GM10266 (cell line): ENCODE data around the gene NOL4.
"Not testable (repeated sequence)": the region's sequence is repeated elsewhere in the genome, so short reads cannot be mapped to it uniquely, and the experiment has no call there.

Experiments
- DNase-seq: peaks from one replicate; pipeline ENCODE4 v3.0.0; 2012; ENCODE audit errors: extremely low spot score
- CTCF ChIP-seq: IDR thresholded peaks from 2 replicates; pipeline ENCODE4 v1.5.1; 2012; ENCODE audit warnings: mild to moderate bottlenecking, low read depth; ENCODE audit not compliant: control insufficient read depth, insufficient read depth; ENCODE audit errors: missing control alignments

Gene NOL4

DNA sequence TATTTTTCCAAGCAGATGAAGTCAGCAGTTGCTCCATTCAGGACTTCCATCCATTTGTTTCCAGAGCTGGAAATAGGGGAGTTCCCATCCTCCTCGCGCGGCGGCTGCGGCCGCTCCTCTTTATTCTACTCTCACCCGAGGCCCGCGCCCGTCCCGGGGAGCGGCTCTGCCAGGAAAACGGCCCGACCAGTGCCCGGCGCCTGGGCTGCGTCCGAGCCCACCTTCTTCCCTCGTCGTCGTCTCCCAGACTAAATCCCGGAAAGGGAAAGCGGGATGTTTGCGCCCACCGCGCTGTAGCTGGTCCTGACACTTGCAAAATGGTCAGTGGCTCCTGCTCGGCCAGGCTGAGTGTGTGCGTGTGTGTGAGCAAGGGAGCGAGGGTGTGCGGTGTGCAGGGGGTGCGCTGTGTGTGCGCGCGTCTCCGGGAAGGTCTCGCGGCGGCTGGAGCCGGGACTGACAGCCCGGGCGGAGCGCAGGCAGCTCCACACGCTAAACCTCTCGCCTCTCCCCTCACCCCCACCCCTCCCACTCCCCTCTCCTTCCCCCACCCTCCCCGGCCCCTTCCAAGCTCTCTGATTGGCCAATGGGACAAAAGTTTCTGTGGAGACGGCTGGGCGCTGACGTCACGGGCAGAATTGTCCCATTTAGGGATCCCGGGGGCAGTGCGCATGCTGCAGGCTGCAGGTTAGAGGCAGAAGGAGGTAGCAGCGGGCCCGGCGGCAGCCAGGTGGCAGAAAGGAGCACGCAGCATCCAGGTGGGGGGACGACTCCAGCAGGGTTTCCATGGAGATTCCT, at the start of gene NOL4:
Gene NOL4 (minus strand): TSS at position 491 of the 795 bp plus-strand sequence. CDS start 1,660 bp downstream, outside the sequence.
- peak; percentile 32 for TF ChIP-seq CTCF
- peak; percentile 36 for DNase-seq

DNA sequence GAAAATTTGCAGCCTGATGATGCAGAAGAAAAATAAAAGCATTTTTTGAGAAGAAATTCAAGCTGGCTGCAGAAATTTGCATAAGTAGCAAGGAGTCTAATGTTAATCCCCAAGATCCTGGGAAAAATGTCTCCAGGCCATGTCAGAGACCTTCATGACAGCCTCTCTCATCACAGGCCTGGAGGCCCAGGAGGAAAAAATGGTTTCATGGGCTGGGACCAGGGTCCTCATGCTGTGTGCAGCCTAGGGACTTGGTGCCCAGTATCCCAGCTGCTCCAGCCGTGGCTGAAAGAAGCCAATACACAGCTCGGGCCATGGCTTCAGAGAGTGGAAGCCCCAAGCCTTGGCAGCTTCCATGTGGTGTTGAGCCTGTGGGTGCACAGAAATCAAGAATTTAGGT, 41.3 kb upstream of the NOL4 start:
- DNase-seq, result not testable (repeated sequence)

GRCh38 chr18:34261865-34262780, 37.4 kb upstream of the NOL4 start:
- no peak for TF ChIP-seq CTCF
- no peak for DNase-seq

DNA sequence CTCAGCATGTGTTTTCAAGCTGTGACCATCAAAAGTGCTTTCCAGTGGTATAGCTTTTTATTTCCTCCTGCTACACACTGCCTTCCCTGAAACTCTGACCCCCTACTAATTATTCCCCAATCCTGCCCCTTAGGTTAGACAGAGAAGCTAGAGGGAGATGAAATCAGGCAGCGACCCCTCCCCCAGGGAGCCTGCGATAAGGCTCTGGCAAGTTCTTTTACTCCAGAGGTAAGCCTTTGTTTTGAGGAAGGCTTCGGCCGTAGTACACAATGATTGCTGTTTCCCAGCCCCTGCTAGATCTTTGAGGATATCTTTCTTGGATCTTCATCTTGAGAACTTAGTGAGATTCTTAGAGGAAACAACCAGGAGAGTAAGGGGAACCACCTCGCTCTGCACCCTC, 33.5 kb upstream of the NOL4 start:
- DNase-seq, result no peak
- TF ChIP-seq CTCF, result no peak

GRCh38 chr18:34251919-34252318, 27.2 kb upstream of the NOL4 start:
- TF ChIP-seq CTCF, result no peak
- no peak for DNase-seq

DNA sequence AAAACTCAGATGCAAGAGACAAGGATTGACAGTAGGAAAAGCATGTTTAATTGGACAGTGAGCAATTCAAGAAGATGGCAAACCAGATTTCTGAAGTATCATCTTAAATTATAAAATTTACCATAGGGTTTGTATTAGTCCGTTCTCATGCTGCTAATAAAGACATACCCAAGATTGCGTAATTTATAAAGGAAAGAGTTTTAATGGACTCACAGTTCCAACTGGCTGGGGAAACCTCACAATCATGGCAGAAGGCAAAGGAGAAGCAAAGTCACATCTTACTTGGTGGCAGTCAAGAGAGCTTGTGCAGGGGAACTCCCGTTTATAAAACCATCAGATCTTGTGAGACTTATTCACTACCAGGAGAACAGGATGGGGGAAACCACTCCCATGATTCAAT, 24.0 kb upstream of the NOL4 start:
- no peak for DNase-seq
- TF ChIP-seq CTCF, result no peak

DNA sequence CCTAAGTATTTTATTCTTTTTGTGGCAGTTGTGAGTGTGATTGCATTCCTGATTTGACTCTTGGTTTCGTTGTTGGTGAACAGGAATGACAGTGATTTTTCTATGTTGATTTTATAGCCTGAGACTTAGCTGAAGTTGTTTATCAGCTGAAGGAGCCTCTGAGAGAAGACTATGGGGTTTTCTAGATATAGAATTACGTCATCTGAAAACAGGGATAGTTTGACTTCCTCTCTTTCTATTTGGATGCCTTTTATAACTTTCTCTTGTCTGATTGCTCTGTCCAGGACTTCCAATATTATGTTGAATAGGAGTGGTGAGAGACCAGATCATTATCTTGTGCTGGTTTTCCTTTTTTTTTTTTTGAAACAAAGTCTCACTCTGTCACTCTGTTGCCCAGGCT, 18.0 kb upstream of the NOL4 start:
- no peak for TF ChIP-seq CTCF
- no peak for DNase-seq

- DNase-seq, result not testable (repeated sequence)
Measured at GRCh38 chr18:34233781-34234388, 9.2 kb upstream of the NOL4 start.
